Adipose tissue (tissue), 3 donors: ENCODE measurements around the gene CLOCK. TPM values are rescaled to one million over a fixed set of nuclear protein-coding genes. Genes with fewer than 3 reads are reported as not detected.

ENCODE experiments used
- H3K27ac ChIP-seq: one replicate; pipeline ENCODE4 v1.5.1; 2013; ENCODE audit warnings: low read depth, low read length
- WGBS, 3 donors: extraction: QIAGEN DNeasy Blood & Tissue Kit; methylation state at CpG; one replicate each; pipeline ENCODE4 v1.1.7; 2013; 5-methylcytosine and 5-hydroxymethylcytosine counted together
- polyA plus RNA-seq, 3 donors: library from polyadenylated mRNA; stranded (reverse); fragments of 200-250 nt; gene quantifications; one replicate each; pipeline ENCODE4 v1.2.3, GENCODE V29; 2013
- donor health status: healthy with polysubstance abuse.
- donor health status: Bipolar disorder and iron deficiency.
- donor health status: healthy.

CLOCK gene
- polyA plus RNA-seq, 3 donors: 2.9 to 10.1 (median 8.2) TPM

DNA sequence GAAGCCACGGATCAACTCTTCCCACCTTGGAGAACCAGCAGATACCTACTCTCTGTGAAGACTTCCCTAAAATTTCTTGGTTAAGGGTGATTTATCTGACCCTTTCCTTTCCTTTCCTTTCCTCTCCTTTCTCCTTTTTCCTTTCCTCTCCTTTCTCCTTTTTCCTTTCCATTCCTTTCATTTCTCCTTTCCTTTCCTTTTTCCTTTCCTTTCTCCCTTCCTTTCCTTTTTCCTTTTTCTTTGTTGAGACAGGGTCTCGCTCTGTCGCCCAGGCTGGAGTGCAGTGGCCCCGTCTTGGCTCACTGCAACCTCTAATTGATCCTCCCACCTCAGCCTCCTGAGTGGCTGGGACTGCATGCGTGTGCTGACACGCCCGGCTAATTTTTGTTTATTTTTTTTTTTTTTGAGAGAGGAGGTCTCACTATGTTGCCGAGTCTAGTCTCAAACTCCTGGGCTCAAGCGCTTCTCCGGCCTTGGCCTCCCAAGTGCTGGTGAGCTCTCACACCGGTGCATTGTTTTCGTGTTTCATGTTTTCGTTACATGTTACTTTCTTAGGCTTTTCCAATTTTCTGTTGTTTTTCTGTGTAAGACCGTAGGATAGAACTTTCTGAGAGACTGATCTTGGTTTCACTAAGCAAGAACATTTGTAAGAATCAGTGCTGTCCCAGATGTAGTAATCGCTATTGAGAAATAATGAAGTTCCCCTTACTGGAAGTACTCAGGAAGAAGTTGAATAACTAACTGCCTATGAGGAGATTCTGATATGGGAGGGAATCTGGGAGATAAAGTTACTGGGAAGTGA is 149.0 kb downstream of the CLOCK start:
- WGBS, 3 donors: 27 to 43% (median 39%) methylated on average over 15 of the region's 15 CpGs
- H3K27ac ChIP-seq: peak overlapping the region; percentile 71

DNA sequence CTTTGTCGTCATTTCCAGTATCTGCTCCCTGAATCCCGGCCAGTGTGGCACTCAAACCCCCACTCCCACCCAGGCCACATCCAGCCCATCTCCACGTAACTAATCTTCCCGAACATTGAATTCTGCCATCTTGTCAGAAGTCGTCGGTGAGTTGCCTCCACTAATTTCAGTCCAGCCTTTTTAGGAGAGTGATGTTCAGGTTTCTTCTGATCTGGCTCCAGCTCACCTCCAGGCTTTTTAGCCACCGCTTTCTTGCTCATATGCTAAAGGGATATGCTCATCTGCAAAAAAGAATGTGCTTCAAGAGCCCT is 149.6 kb downstream of the CLOCK start:
- H3K27ac ChIP-seq: peak overlapping the region; percentile 71
- WGBS, 3 donors: 6 to 16% (median 13%) methylated on average over 7 of the region's 7 CpGs

DNA sequence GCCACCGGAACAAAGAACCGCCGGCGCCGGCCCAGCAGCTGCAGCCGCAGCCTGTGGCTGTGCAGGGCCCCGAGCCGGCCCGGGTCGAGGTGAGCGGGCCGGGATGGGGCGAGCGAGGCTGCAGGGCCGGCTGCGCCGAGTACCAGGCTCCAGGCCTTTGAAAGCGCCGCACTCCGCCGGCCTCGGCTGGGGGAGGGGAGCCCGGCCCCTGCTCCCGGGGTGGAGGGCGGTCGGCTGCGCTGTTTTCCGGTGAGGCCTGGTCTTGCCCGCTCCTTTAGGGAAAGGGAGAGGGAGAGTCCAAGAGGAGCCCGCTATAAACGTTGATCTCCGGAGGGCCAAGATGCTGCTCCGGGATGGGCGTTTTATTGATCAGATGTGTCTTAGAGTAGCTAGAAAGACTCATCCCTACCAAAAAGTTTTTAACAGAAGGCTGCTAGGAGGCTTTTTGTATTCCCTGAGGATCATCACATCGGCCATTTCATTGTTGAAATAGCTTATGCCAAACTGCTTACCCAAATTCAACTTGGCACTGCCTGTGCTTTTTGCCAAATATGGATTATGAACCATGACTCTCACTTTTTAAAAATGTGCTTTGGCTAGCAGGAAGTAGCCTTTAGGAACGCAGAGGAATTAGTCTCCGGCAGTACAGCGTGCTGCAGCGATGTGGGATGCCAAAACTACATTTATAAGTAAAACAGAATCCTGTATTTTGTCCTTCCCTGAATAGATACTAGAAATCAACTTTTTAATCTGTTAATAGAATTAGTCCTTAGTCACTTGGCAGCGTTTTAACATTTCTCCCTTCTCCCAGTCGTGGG is 150.2 kb downstream of the CLOCK start:
- 0 to 1% (median 1%) methylated on average over 40 to 41 of the region's 41 CpGs for WGBS, 3 donors
- H3K27ac ChIP-seq: peak overlapping the region; percentile 96

DNA sequence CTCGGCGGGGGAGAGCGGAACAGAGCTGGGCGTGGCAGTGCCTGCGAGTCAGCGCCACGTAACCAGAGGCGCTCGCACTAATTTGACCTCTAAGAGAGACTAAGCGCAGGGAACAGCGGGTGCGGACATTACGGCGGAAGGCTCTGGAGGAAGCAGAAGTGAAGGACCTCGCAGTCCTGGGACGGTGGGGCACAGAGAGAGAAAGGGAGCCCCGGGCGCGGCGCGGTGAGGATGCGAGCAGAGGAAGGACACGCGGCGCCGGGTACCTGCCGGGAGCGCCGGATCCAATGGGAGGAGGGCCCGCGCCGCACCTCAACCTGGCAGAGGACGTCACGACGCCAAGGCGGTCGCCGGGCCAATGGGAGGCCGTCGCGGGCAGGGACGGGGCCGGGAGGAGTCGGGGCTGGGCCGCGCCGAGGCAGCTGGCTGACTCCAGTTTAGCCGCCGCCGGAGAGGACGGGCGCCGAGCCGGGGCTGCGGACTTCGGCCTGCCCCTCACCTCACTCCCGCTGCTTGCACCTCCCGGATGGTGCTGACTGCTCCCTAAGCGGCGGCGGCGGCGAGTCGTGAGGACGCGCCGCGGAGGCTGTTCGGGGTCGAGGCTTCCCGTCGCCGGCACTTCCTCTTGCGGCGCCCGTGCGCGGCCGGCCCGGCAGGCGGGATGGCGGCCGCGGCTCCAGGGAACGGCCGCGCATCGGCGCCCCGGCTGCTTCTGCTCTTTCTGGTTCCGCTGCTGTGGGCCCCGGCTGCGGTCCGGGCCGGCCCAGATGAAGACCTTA is 151.0 kb downstream of the CLOCK start, which contains the start of gene TMEM165:
TSS of gene TMEM165 (plus strand) at position 429 of the 779 bp plus-strand sequence. CDS start at position 662, 233 bp downstream.
- H3K27ac ChIP-seq: peak within 1 kb of the TSS; percentile 96
- 0 to 1% (median 0%) methylated on average over 89 to 95 of the region's 95 CpGs for WGBS, 3 donors

DNA sequence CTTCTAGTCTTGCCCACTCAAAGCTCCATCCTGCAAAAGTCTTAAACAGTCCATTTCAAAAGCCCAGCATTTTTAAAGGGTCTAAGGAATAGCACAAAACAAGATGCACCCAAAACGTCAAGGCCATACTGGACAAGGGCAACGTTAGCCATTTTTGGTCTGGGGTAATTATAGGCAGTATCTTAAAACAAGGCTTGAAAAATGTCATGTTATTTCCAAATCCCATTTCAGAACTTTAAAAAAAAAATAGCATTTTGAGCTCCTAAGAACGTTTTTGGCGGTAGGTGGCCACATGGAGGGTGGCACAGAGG is 151.5 kb downstream of the CLOCK start:
- WGBS, 3 donors: 0 to 2% (median 1%) methylated on average over 4 of the region's 4 CpGs

GRCh38 chr4:55393461-55394320 is 153.0 kb downstream of the CLOCK start:
- no peak overlapping the region for H3K27ac ChIP-seq
- WGBS, 3 donors: 76 to 95% (median 93%) methylated on average over 4 of the region's 4 CpGs

More for the DNA sequence above, 151.5 kb downstream of the CLOCK start:
- peak overlapping the region; percentile 96 for H3K27ac ChIP-seq

GRCh38 chr4:55386840-55387239 is 159.9 kb downstream of the CLOCK start:
- no peak overlapping the region for H3K27ac ChIP-seq
- WGBS, 3 donors: 49 to 94% (median 74%) methylated on average over 2 of the region's 2 CpGs

- no peak overlapping the region for H3K27ac ChIP-seq
These were observed 160.6 kb downstream of the CLOCK start for GRCh38 chr4:55386073-55386472.

DNA sequence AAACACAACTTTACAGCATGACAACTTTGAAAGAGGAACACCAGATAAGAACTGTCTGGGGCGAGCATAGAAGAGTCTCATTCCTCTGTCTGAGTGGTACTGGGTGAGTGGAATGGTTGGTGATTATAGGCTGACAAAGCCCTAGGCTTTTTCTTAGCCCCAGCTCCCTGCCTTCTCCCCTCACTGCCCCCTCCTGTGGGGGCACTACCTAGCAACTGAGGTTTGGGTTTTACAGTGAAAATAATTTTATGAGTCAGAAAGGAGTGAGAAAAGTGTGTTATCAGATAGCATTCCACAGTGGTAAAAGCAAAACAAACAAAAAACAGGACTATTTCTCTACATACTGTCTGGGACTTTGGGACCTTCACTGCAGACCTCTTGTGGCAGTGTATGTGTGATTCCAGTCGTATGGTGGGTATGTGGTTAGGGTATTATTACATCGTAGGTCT is 161.5 kb downstream of the CLOCK start:
- H3K27ac ChIP-seq: no peak overlapping the region

GRCh38 chr4:55382488-55383003 is 164.2 kb downstream of the CLOCK start:
- WGBS, 3 donors: 80 to 86% (median 81%) methylated on average over 3 of the region's 3 CpGs
- no peak overlapping the region for H3K27ac ChIP-seq

More for the DNA sequence above, 161.5 kb downstream of the CLOCK start:
- WGBS, 3 donors: 57 to 85% (median 76%) methylated on average over 3 of the region's 3 CpGs

GRCh38 chr4:55381502-55381901 is 165.2 kb downstream of the CLOCK start:
- WGBS, 3 donors: 93 to 96% (median 95%) methylated on average over 7 of the region's 7 CpGs

DNA sequence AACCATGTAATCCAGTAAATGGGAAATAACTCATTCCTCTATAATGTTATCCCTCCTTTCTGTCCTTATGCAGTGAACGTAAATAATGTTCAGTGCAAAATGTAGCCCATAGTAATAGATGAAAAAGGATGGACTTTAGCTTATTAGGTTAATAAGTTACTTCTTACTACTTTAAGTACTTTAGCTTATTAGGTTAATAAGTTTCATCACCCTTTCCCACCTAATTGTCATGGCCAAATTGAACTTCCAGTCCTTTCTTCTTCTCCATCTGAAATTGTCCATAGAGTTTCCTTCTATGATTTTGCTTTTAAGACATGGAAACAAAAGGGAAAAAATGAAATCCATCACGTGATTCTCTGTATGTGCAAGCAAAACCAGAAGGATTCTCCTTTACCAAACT is 166.1 kb downstream of the CLOCK start:
- 84 to 86% (median 85%) methylated on average over 2 of the region's 2 CpGs for WGBS, 3 donors
- no peak overlapping the region for H3K27ac ChIP-seq

More at GRCh38 chr4:55381502-55381901, 165.2 kb downstream of the CLOCK start:
- H3K27ac ChIP-seq: no peak overlapping the region

DNA sequence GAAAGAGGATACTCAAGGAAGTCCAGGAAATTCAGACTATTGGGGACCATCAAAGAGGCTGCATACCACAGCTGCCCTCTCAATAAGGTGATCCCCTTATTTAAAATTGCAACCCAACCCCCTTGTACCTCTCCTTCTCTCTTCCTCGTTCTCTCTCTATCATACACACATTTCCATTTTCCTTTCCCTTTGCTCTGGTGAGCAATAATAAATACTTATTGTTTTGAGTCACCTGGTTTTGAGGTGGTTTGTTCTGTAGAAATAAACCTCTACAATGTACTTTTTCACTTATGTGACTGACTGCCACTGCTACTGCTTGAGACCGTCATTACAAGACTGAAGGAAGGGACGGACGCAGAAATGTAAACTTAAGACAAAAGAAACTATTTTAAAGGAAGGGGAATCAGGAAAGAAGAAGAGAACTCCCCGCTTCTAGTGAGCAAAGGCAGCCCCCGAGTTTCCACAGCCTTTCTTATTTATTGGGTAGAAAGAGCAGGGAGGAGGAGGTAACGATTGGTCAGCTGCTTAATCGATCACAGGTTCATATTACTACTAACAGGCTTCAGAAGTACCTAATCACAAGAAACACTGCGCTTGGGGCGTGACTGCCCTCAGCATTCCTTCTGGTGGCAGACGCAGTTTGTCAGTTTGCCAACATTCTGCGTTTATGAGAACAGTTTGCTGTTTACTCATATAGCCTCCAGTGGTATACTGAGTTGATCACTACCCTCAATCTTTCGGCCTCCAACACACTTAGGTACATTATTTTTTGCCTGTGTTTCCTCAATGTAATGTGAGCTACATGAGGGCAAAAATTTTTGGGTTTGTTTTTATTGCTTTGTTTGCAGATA is 167.9 kb downstream of the CLOCK start:
- H3K27ac ChIP-seq: no peak overlapping the region
- WGBS, 3 donors: 37 to 85% (median 84%) methylated on average over 13 of the region's 13 CpGs
